H9 (cell line): ENCODE measurements around the gene DNM2. TPM values are rescaled to one million over a fixed set of nuclear protein-coding genes. Genes with fewer than 3 reads are reported as not detected.

Experiments used
- DNase-seq: peaks from one replicate; pipeline ENCODE4 v3.0.0-alpha.2; 2017
- H2AFZ ChIP-seq: one replicate; pipeline ENCODE4 v1.6.1; 2013; ENCODE audit warnings: mild to moderate bottlenecking, low read length, control low read depth, moderate library complexity
- H2AK5ac ChIP-seq: 2 replicates; pipeline ENCODE4 v1.6.1; 2013; ENCODE audit warnings: low read length, control low read depth, mixed read lengths; ENCODE audit not compliant: insufficient read length
- H2BK120ac ChIP-seq: one replicate; pipeline ENCODE4 v1.6.1; 2013; ENCODE audit warnings: low read depth, mild to moderate bottlenecking, low read length, control low read depth, inconsistent platforms; ENCODE audit not compliant: poor library complexity, severe bottlenecking
- H2BK12ac ChIP-seq: 2 replicates; pipeline ENCODE4 v1.6.1; 2013; ENCODE audit warnings: low read length, control low read depth, mixed read lengths, low read depth; ENCODE audit not compliant: insufficient read length
- H2BK15ac ChIP-seq: 2 replicates; pipeline ENCODE4 v1.6.1; 2013; ENCODE audit warnings: low read depth, low read length, control low read depth
- H2BK20ac ChIP-seq: one replicate; pipeline ENCODE4 v1.6.1; 2013; ENCODE audit warnings: low read depth, mild to moderate bottlenecking, low read length, control low read depth, inconsistent platforms; ENCODE audit not compliant: poor library complexity, severe bottlenecking
- H2BK5ac ChIP-seq: 2 replicates; pipeline ENCODE4 v1.6.1; 2013; ENCODE audit warnings: low read length, control low read depth, mixed read lengths; ENCODE audit not compliant: insufficient read length
- H3K14ac ChIP-seq: 2 replicates; pipeline ENCODE4 v1.6.1; 2013; ENCODE audit warnings: low read length, control low read depth; ENCODE audit not compliant: insufficient read depth
- H3K18ac ChIP-seq: 2 replicates; pipeline ENCODE4 v1.6.1; 2013; ENCODE audit warnings: low read depth, mild to moderate bottlenecking, mixed read lengths, low read length, control low read depth; ENCODE audit not compliant: insufficient read length
- H3K23ac ChIP-seq: 2 replicates; pipeline ENCODE4 v1.6.1; 2013; ENCODE audit warnings: low read length, control low read depth, mixed read lengths, low read depth; ENCODE audit not compliant: insufficient read length
- H3K23me2 ChIP-seq: 2 replicates; pipeline ENCODE4 v1.6.1; 2013; ENCODE audit warnings: low read depth, mild to moderate bottlenecking, mixed read lengths, low read length, control low read depth; ENCODE audit not compliant: insufficient read length, poor library complexity, severe bottlenecking
- H3K27ac ChIP-seq: 2 replicates; pipeline ENCODE4 v1.5.1; 2013; ENCODE audit warnings: low read length, control low read depth, mixed read lengths, low read depth; ENCODE audit not compliant: insufficient read length
- H3K27me3 ChIP-seq: 2 replicates; pipeline ENCODE4 v1.6.1; 2013; ENCODE audit warnings: low read length, control low read depth, inconsistent platforms; ENCODE audit not compliant: insufficient read depth
- H3K4ac ChIP-seq: 2 replicates; pipeline ENCODE4 v1.6.1; 2013; ENCODE audit warnings: low read depth, mild to moderate bottlenecking, control low read depth, inconsistent platforms, low read length, moderate library complexity
- H3K4me1 ChIP-seq: 2 replicates; pipeline ENCODE4 v1.6.1; 2013; ENCODE audit warnings: low read length, control low read depth, inconsistent platforms; ENCODE audit not compliant: insufficient read depth
- H3K4me2 ChIP-seq: 2 replicates; pipeline ENCODE4 v1.6.1; 2013; ENCODE audit warnings: low read length, control low read depth, mixed read lengths; ENCODE audit not compliant: insufficient read length, insufficient read depth
- H3K56ac ChIP-seq: 2 replicates; pipeline ENCODE4 v1.6.1; 2013; ENCODE audit warnings: low read depth, mild to moderate bottlenecking, mixed read lengths, low read length, control low read depth; ENCODE audit not compliant: insufficient read length
- H3K79me1 ChIP-seq: 2 replicates; pipeline ENCODE4 v1.6.1; 2013; ENCODE audit warnings: low read depth, mild to moderate bottlenecking, moderate library complexity, low read length, control low read depth, inconsistent platforms; ENCODE audit not compliant: insufficient read depth, poor library complexity, severe bottlenecking
- H3K79me2 ChIP-seq: 2 replicates; pipeline ENCODE4 v1.6.1; 2013; ENCODE audit warnings: low read length, control low read depth, inconsistent platforms; ENCODE audit not compliant: insufficient read depth
- H3K9ac ChIP-seq: 2 replicates; pipeline ENCODE4 v1.6.1; 2013; ENCODE audit warnings: low read length, control low read depth, mixed read lengths; ENCODE audit not compliant: insufficient read length; ENCODE audit errors: extremely low read depth
- H3K9me3 ChIP-seq: one replicate; pipeline ENCODE4 v1.6.1; 2013; ENCODE audit warnings: low read depth, low read length, inconsistent platforms; ENCODE audit not compliant: control insufficient read depth
- H3T11ph ChIP-seq: one replicate; pipeline ENCODE4 v1.6.1; 2013; ENCODE audit warnings: mild to moderate bottlenecking, low read length, control low read depth, inconsistent platforms
- H4K20me1 ChIP-seq: one replicate; pipeline ENCODE4 v1.6.1; 2013; ENCODE audit not compliant: control insufficient read depth, insufficient read length, insufficient read depth
- H4K5ac ChIP-seq: 2 replicates; pipeline ENCODE4 v1.6.1; 2013; ENCODE audit warnings: low read depth, mild to moderate bottlenecking, mixed read lengths, low read length, control low read depth; ENCODE audit not compliant: insufficient read length
- H4K8ac ChIP-seq: replicated peaks from 2 replicates; pipeline ENCODE4 v1.6.1; 2013; ENCODE audit warnings: low read length, control low read depth, mixed read lengths, low read depth; ENCODE audit not compliant: insufficient read length
- H4K91ac ChIP-seq: 2 replicates; pipeline ENCODE4 v1.6.1; 2013; ENCODE audit warnings: low read depth, mild to moderate bottlenecking, moderate library complexity, mixed read lengths, low read length, control low read depth; ENCODE audit not compliant: insufficient read length
- H3K27ac Mint-ChIP-seq, 3 experiments: 2 replicates in 2 of 3; 3 replicates in 1 of 3; pipeline ENCODE4 v1.8.0; 2020 to 2021; ENCODE audit warnings: mixed read lengths in 3 of 3, mild to moderate bottlenecking in 1 of 3, moderate library complexity in 1 of 3
- H3K27me3 Mint-ChIP-seq: 2 replicates; pipeline ENCODE4 v1.8.0; 2021; ENCODE audit warnings: low read depth, mild to moderate bottlenecking, moderate library complexity, mixed read lengths
- H3K36me3 Mint-ChIP-seq, 3 experiments: 2 replicates in 2 of 3; 3 replicates in 1 of 3; pipeline ENCODE4 v1.8.0; 2020 to 2021; ENCODE audit warnings: low read depth in 3 of 3, mixed read lengths in 3 of 3; ENCODE audit not compliant: insufficient read depth in 1 of 3
- H3K4me1 Mint-ChIP-seq, 2 experiments: 2 replicates each; pipeline ENCODE4 v1.8.0; 2020; ENCODE audit warnings: mixed read lengths in 2 of 2
- H3K4me3 Mint-ChIP-seq, 2 experiments: 2 replicates in 1 of 2; 3 replicates in 1 of 2; pipeline ENCODE4 v1.8.0; 2020 to 2021; ENCODE audit warnings: mild to moderate bottlenecking in 2 of 2, mixed read lengths in 2 of 2, moderate library complexity in 1 of 2
- H3K9me3 Mint-ChIP-seq, 2 experiments: 2 replicates in 1 of 2; 3 replicates in 1 of 2; pipeline ENCODE4 v1.8.0; 2020; ENCODE audit warnings: mild to moderate bottlenecking in 2 of 2, mixed read lengths in 2 of 2, moderate library complexity in 1 of 2
- CTCF ChIP-seq: fragments of 200-600 bp; sonication (generic); conservative IDR thresholded peaks from 3 replicates; pipeline ENCODE4 v1.8.0; 2021; ENCODE audit warnings: antibody characterized with exemption, mild to moderate bottlenecking
- WGBS: extraction: QIAGEN DNeasy Blood & Tissue Kit; methylation state at CpG from one replicate; pipeline ENCODE4 v1.1.7; 2013; ENCODE audit warnings: missing lambda C conversion rate, low lambda C conversion rate, mixed read lengths; ENCODE audit not compliant: insufficient read length; ENCODE audit errors: extremely low coverage; 5-methylcytosine and 5-hydroxymethylcytosine counted together
- total RNA-seq: library from RNA; stranded (reverse); gene quantifications from 2 replicates; pipeline ENCODE4 v1.2.1, GENCODE V29; 2021

The DNM2 gene
- total RNA-seq, 1 experiment from 2014 or later: 152 TPM

GRCh38 chr19:10687518-10688288 lies 30.2 kb upstream of the DNM2 start:
- no peak overlapping the region for H2BK20ac ChIP-seq
- H3K27me3 ChIP-seq: no peaks in the 10 kb centered on the region
- no peak overlapping the region for H3K18ac ChIP-seq
- H4K5ac ChIP-seq: no peak overlapping the region
- no peak overlapping the region for H2AFZ ChIP-seq
- no CpG with 5 or more reads among the region's 25 CpGs for WGBS
- no peak overlapping the region for H3K4ac ChIP-seq
- Mint-ChIP-seq H3K27ac (peak overlapping the region; percentile 22 to 76 (median 53); a peak in 4 of 7 replicates), H3K4me1 (peaks cover 10 to 16% of the 10 kb centered on the region in 2 experiments), H3K36me3 (peaks cover 55 to 98% (median 96%) of the 10 kb centered on the region in 3 experiments; a peak in 6 of 7 replicates), H3K4me3 (no peak overlapping the region), H3K27me3 (peaks cover 5% of the 10 kb centered on the region), H3K9me3 (no peaks in the 10 kb centered on the region)
- no peak overlapping the region for H3K23ac ChIP-seq
- no peak overlapping the region for H3T11ph ChIP-seq
- H4K20me1 ChIP-seq: peaks cover 3% of the 10 kb centered on the region
- no peak overlapping the region for H3K9ac ChIP-seq
- H3K79me2 ChIP-seq: no peaks in the 10 kb centered on the region
- no peak overlapping the region for H4K8ac ChIP-seq
- no peaks in the 10 kb centered on the region for H3K9me3 ChIP-seq
- no peaks in the 10 kb centered on the region for H3K4me1 ChIP-seq
- no peak for TF ChIP-seq CTCF
- H2AK5ac ChIP-seq: no peak overlapping the region
- H2BK120ac ChIP-seq: no peak overlapping the region
- no peak for DNase-seq
- H3K27ac ChIP-seq: no peak overlapping the region
- H3K4me2 ChIP-seq: no peak overlapping the region
- H2BK12ac ChIP-seq: no peak overlapping the region
- H2BK15ac ChIP-seq: no peak overlapping the region
- no peak overlapping the region for H3K14ac ChIP-seq
- no peaks in the 10 kb centered on the region for H3K23me2 ChIP-seq
- H3K79me1 ChIP-seq: peaks cover 3% of the 10 kb centered on the region
- no peak overlapping the region for H4K91ac ChIP-seq
- H2BK5ac ChIP-seq: no peak overlapping the region
- no peak overlapping the region for H3K56ac ChIP-seq
